Upper lobe of left lung (tissue), 6 donors: ENCODE results near the gene PPP1R2B. TPM values are rescaled to one million over a fixed set of nuclear protein-coding genes. Genes with fewer than 3 reads are reported as not detected.
"Not testable (repeated sequence)": the region's sequence is repeated elsewhere in the genome, so short reads cannot be mapped to it uniquely, and the experiment has no call there.

Source experiments
- ATAC-seq, 2 donors: fragments of 200-7000 bp; cut with Tn5 transposase; one replicate each; pipeline ENCODE4 v1.9.1; 2022; ENCODE audit warnings: mild to moderate bottlenecking in 2 of 2, moderate library complexity in 2 of 2; ENCODE audit not compliant: low FRiP score in 2 of 2
- DNase-seq, 2 donors: peaks; one replicate each; pipeline ENCODE4 v3.0.0-alpha.2; 2019 to 2020
- H3K27ac ChIP-seq, 4 donors: fragments of 200-600 bp; sonication (generic); one replicate each; pipeline ENCODE4 v1.5.1; 2016 to 2019
- H3K27me3 ChIP-seq, 4 donors: fragments of 200-600 bp; sonication (generic); one replicate each; pipeline ENCODE4 v1.5.1; 2017 to 2019
- H3K36me3 ChIP-seq, 4 donors: fragments of 200-600 bp; sonication (generic); one replicate each; pipeline ENCODE4 v1.5.1; 2016 to 2019
- H3K4me1 ChIP-seq, 4 donors: fragments of 200-600 bp; sonication (generic); one replicate each; pipeline ENCODE4 v1.5.1; 2018 to 2019
- H3K4me3 ChIP-seq, 4 donors: fragments of 200-600 bp; sonication (generic); one replicate each; pipeline ENCODE4 v1.5.1; 2017 to 2019; ENCODE audit warnings: mild to moderate bottlenecking in 2 of 4, moderate library complexity in 1 of 4
- H3K9me3 ChIP-seq, 4 donors: fragments of 200-600 bp; sonication (generic); one replicate each; pipeline ENCODE4 v1.5.1; 2018 to 2019
- EP300 ChIP-seq, 4 donors: sonication (generic); formaldehyde crosslinking; IDR thresholded peaks; one replicate each; pipeline ENCODE4 v1.5.1; 2017; ENCODE audit warnings: antibody characterized with exemption in 4 of 4, control low read depth in 2 of 4
- POLR2A ChIP-seq, 4 donors: fragments of 450-650 bp; IDR thresholded peaks; one replicate each; pipeline ENCODE4 v1.5.1; 2016 to 2017; ENCODE audit warnings: antibody characterized with exemption in 4 of 4, mild to moderate bottlenecking in 2 of 4
- POLR2AphosphoS5 ChIP-seq, 2 donors: sonication (generic); formaldehyde crosslinking; IDR thresholded peaks; one replicate each; pipeline ENCODE4 v1.5.1; 2017; ENCODE audit warnings: antibody characterized with exemption in 2 of 2
- WGBS, 2 donors: methylation state at CpG; one replicate each; pipeline ENCODE4 v1.1.5; 2017 to 2018; 5-methylcytosine and 5-hydroxymethylcytosine counted together
- total RNA-seq, 6 donors: library from RNA; depleted of rRNA in 4 of 6; stranded (reverse); fragments of >200 nt in 4 of 6; gene quantifications; one replicate each; pipeline versions ENCODE4 v1.1.0 to v1.2.1, GENCODE V29; 2016 to 2021
- TF ChIP-seq, protein P1 (sequence below), 6 experiments: fragments of 450-650 bp in 4 of 6; fragments of 200-600 bp in 2 of 6; sonication (generic) in 2 of 6; IDR thresholded peaks; one replicate each; pipeline ENCODE4 v1.5.1; 2016 to 2019; ENCODE audit warnings: antibody characterized with exemption in 6 of 6
- donor health status: DM: no; HTN: no; CAD: no; lungs with moderate emphysema.
- donor health status: DM: no; HTN: yes; CAD: no; lungs with severe emphysema.

The PPP1R2B gene
- total RNA-seq, 6 donors from 2014 or later = not detected

DNA sequence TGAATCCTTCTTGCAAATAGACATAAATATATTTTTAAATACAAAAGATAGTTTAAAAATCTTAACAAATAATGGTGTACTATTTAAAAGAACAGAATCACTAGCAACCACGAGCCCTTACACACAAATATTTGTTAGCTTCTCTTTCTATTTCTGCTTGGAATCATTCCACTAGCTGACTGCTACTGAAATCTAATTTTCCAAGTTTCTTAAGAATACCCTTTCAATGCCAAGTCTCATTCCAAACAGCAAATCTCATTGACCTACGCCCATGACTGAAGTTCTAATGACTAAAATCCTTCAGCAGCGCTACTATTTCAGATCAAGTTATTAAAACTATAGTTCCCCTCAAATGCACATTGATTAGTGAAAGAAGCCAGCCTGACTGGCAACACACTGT, 13.2 kb upstream of the PPP1R2B start:
- DNase-seq (no peak), ATAC-seq (peak in 1 of 2 donors; percentile 46)
- H3K4me3 ChIP-seq = no peak overlapping the region
- H3K27me3 ChIP-seq = no peaks in the 10 kb centered on the region
- TF ChIP-seq, protein P1, sequence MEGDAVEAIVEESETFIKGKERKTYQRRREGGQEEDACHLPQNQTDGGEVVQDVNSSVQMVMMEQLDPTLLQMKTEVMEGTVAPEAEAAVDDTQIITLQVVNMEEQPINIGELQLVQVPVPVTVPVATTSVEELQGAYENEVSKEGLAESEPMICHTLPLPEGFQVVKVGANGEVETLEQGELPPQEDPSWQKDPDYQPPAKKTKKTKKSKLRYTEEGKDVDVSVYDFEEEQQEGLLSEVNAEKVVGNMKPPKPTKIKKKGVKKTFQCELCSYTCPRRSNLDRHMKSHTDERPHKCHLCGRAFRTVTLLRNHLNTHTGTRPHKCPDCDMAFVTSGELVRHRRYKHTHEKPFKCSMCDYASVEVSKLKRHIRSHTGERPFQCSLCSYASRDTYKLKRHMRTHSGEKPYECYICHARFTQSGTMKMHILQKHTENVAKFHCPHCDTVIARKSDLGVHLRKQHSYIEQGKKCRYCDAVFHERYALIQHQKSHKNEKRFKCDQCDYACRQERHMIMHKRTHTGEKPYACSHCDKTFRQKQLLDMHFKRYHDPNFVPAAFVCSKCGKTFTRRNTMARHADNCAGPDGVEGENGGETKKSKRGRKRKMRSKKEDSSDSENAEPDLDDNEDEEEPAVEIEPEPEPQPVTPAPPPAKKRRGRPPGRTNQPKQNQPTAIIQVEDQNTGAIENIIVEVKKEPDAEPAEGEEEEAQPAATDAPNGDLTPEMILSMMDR (IDR thresholded peaks at IDR 0.05) = no peak
- TF ChIP-seq POLR2A (IDR thresholded peaks at IDR 0.05) (no peak), EP300 (IDR thresholded peaks at IDR 0.05) (no peak), POLR2AphosphoS5 (IDR thresholded peaks at IDR 0.05) (no peak)
- no peaks in the 10 kb centered on the region for H3K36me3 ChIP-seq
- no peaks in the 10 kb centered on the region for H3K4me1 ChIP-seq
- 72 to 74% methylated on average over 3 of the region's 3 CpGs for WGBS, 2 donors
- H3K27ac ChIP-seq = no peak overlapping the region
- no peaks in the 10 kb centered on the region for H3K9me3 ChIP-seq

DNA sequence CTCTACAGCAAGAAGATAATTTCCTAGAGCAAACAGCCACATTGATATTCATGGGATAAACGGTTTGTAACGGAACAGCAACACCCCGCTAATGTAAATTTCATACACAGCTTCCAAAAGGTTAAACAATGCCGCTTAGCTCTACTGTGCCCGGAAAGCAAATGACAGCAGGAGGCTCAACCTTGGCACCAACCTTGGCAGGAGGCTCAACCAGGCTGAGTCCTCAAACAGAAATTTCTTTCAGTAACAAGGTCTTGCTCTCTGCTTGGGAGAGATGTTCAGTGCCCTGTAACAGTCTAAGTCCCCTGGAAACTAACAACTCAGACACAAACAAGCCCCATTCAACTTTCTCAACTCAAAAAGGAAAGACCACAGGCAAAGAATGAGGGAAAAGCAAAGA, 11.1 kb upstream of the PPP1R2B start:
- ATAC-seq (no peak), DNase-seq (no peak)
- Histone ChIP-seq H3K27me3 (no peaks in the 10 kb centered on the region), H3K4me1 (no peaks in the 10 kb centered on the region), H3K27ac (no peak overlapping the region), H3K9me3 (no peaks in the 10 kb centered on the region), H3K4me3 (no peak overlapping the region), H3K36me3 (no peaks in the 10 kb centered on the region)
- TF ChIP-seq POLR2A (IDR thresholded peaks at IDR 0.05) (no peak), EP300 (IDR thresholded peaks at IDR 0.05) (no peak)
- TF ChIP-seq, protein P1 (IDR thresholded peaks at IDR 0.05) = no peak
- WGBS, 2 donors = 83 to 92% methylated on average over 5 of the region's 5 CpGs

DNA sequence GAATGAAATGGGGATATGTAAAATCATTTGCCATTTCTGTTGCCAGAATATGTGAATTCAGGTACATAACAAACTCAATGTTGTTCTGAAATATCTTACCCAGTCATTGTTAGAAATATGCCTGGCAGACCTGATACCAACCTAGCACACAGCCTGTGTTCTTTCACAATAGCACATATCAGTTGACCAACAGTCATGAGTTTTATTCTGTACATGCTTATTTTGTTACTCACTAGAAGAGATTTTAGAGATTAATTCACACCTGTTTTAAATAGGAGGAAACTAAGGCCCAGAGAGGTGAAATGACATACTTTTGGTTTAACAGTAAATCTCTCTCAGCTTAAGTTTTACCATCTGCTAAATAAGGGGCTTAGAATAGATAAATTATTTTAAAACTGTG, 8.4 kb upstream of the PPP1R2B start:
- Histone ChIP-seq H3K27ac (no peak overlapping the region), H3K36me3 (no peaks in the 10 kb centered on the region), H3K4me1 (no peaks in the 10 kb centered on the region), H3K9me3 (no peaks in the 10 kb centered on the region), H3K27me3 (no peaks in the 10 kb centered on the region), H3K4me3 (no peak overlapping the region)
- ATAC-seq = no peak
- no peak for DNase-seq
- no peak for TF ChIP-seq EP300 (IDR thresholded peaks at IDR 0.05)
- TF ChIP-seq, protein P1 (IDR thresholded peaks at IDR 0.05) = no peak
- no peak for TF ChIP-seq POLR2AphosphoS5 (IDR thresholded peaks at IDR 0.05)
- TF ChIP-seq POLR2A (IDR thresholded peaks at IDR 0.05) = no peak

DNA sequence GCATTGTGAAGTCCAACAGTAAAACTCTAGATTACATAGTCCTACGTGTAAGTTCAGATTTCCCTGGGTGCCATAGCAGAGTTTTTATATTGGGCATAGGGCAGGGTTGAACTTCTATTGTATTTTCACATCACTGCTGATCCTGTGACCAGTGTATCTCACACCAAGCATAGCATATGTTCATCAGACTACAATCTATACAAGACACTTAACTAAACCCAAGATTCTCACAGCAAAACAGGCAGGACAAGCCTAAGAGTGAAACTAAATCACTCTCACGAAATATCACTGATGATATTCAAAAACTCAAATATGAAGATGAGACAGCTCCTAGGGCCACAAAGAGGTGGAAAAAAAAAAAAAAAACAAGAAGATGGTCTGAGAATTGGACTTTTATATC, 3.2 kb upstream of the PPP1R2B start:
- no peak for ATAC-seq
- Histone ChIP-seq H3K27ac (no peak overlapping the region), H3K36me3 (no peaks in the 10 kb centered on the region), H3K9me3 (peaks cover 0 to 5% (median 0%) of the 10 kb centered on the region in 4 donors), H3K4me1 (no peaks in the 10 kb centered on the region), H3K27me3 (no peaks in the 10 kb centered on the region), H3K4me3 (no peak overlapping the region)
- DNase-seq = no peak
- no peak for TF ChIP-seq POLR2AphosphoS5 (IDR thresholded peaks at IDR 0.05)
- TF ChIP-seq, protein P1 (IDR thresholded peaks at IDR 0.05) = no peak
- TF ChIP-seq POLR2A (IDR thresholded peaks at IDR 0.05) = no peak
- TF ChIP-seq EP300 (IDR thresholded peaks at IDR 0.05) = no peak
- 84 to 88% methylated on average over 2 of the region's 2 CpGs for WGBS, 2 donors

DNA sequence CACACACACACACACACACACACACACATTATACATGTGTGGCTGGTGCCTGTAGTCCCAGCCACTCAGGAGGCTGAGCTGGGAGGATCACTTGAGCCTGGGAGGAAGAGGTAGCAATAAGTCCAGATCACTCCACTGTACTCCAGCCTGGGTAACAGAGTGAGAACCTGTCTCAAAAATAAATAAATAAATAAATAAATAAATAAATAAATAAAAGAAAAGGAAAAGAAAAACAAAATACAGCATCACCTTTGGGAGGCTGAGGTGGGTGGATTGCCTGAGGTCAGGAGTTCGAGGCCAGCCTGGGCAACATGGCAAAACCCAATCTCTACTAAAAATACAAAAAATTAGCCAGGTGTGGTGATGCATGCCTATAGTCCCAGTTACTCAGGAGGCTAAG, 1.6 kb upstream of the PPP1R2B start:
- ATAC-seq, H3K36me3 ChIP-seq, H3K27ac ChIP-seq, H3K4me3 ChIP-seq, H3K9me3 ChIP-seq, DNase-seq, H3K27me3 ChIP-seq, H3K4me1 ChIP-seq: not testable (repeated sequence)
- WGBS, 2 donors = 83 to 96% methylated on average over 1 of the region's 1 CpG
